Endothelial cell of umbilical vein (primary cell): Measurements from ENCODE around the gene CCDC14. TPM values are rescaled to one million over a fixed set of nuclear protein-coding genes. Genes with fewer than 3 reads are reported as not detected.

Source experiments
- BruUV-seq: library from RNA; stranded (reverse); fragments of 400-500 nt; replicated peaks from 2 replicates; lab custom pipeline; 2021; lab: Mats Ljungman, UMichigan
- CTCF ChIA-PET: fragments of 300-600, 350-600 bp; sonication (Branson Sonifier 250); formaldehyde crosslinking; loops from one replicate; lab custom pipeline; 2021; ENCODE audit warnings: antibody characterized with exemption, inconsistent platforms; lab: Charles Lee
- POLR2A ChIA-PET: fragments of 300-600, 350-600 bp; sonication (Branson Sonifier 250); formaldehyde crosslinking; loops from one replicate; lab custom pipeline; 2021; ENCODE audit warnings: antibody characterized with exemption, inconsistent platforms; lab: Charles Lee
- DNase-seq: peaks from one replicate; pipeline ENCODE4 v3.0.0-alpha.2; 2011; ENCODE audit warnings: low read depth, low spot score
- FAIRE-seq: peaks from 2 replicates; lab custom pipeline; 2011; peaks lifted over from hg19 to GRCh38; lab: Jason Lieb, UNC
- H2AFZ ChIP-seq: 2 replicates; pipeline ENCODE4 v1.6.0; 2012; ENCODE audit warnings: low read depth, low read length, control low read depth, inconsistent platforms
- H3K27ac ChIP-seq: 2 replicates; pipeline ENCODE4 v1.5.1; 2011; ENCODE audit warnings: low read depth, mild to moderate bottlenecking, control low read depth, low read length, moderate library complexity; ENCODE audit not compliant: insufficient read depth
- H3K27me3 ChIP-seq, 2 experiments: 2 replicates each; pipeline versions ENCODE4 v1.6.0 to v1.6.1; 2011; ENCODE audit warnings: low read length in 2 of 2, mixed read lengths in 1 of 2; ENCODE audit not compliant: control insufficient read depth in 2 of 2, insufficient read depth in 2 of 2
- H3K36me3 ChIP-seq, 2 experiments: 2 replicates in 1 of 2; 3 replicates in 1 of 2; pipeline ENCODE4 v1.5.1; 2011; ENCODE audit warnings: low read length in 2 of 2, mild to moderate bottlenecking in 1 of 2, moderate library complexity in 1 of 2; ENCODE audit not compliant: control insufficient read depth in 2 of 2, insufficient read depth in 2 of 2; ENCODE audit errors: extremely low read depth in 1 of 2
- H3K4me1 ChIP-seq: 3 replicates; pipeline ENCODE4 v1.5.1; 2011; ENCODE audit warnings: mild to moderate bottlenecking, low read length; ENCODE audit not compliant: control insufficient read depth, insufficient read depth; ENCODE audit errors: extremely low read depth
- H3K4me2 ChIP-seq: 2 replicates; pipeline ENCODE4 v1.6.1; 2011; ENCODE audit warnings: low read length, control low read depth, mixed read lengths; ENCODE audit not compliant: insufficient read depth
- H3K4me3 ChIP-seq, 3 experiments: fragments of 200-600 bp in 1 of 3; sonication (generic), shearing (Covaris generic) in 1 of 3; replicated peaks in 1 of 3; 2 replicates each; pipeline ENCODE4 v1.5.1; 2011 to 2016; ENCODE audit warnings: control low read depth in 3 of 3, low read length in 3 of 3, mild to moderate bottlenecking in 2 of 3, inconsistent platforms in 1 of 3, low read depth in 1 of 3, moderate library complexity in 1 of 3; ENCODE audit not compliant: insufficient read depth in 1 of 3
- H3K79me2 ChIP-seq: 2 replicates; pipeline ENCODE4 v1.6.0; 2012; ENCODE audit warnings: low read length, inconsistent platforms; ENCODE audit not compliant: control insufficient read depth, insufficient read depth
- H3K9ac ChIP-seq: replicated peaks from 2 replicates; pipeline ENCODE3; 2011; ENCODE audit warnings: low read length, control low read depth; ENCODE audit not compliant: insufficient read depth; ENCODE audit errors: extremely low read depth
- H3K9me1 ChIP-seq: replicated peaks from 3 replicates; pipeline ENCODE4 v1.6.0; 2011; ENCODE audit warnings: mild to moderate bottlenecking, low read length; ENCODE audit not compliant: control insufficient read depth, insufficient read depth; ENCODE audit errors: extremely low read depth
- H3K9me3 ChIP-seq: replicated peaks from 2 replicates; pipeline ENCODE4 v1.5.1; 2012; ENCODE audit warnings: low read length, inconsistent platforms; ENCODE audit not compliant: control insufficient read depth, insufficient read depth
- H4K20me1 ChIP-seq: replicated peaks from 2 replicates; pipeline ENCODE3; 2011; ENCODE audit warnings: mild to moderate bottlenecking, low read length; ENCODE audit not compliant: control insufficient read depth, insufficient read depth; ENCODE audit errors: extremely low read depth
- CTCF ChIP-seq, 2 donors: IDR thresholded peaks; 1 replicate in 1 of 2; 2 replicates in 1 of 2; pipeline ENCODE4 v1.5.1; 2011; ENCODE audit warnings: low read length in 2 of 2, mild to moderate bottlenecking in 2 of 2, moderate library complexity in 2 of 2, control low read depth in 1 of 2, inconsistent platforms in 1 of 2, low read depth in 1 of 2; ENCODE audit not compliant: insufficient read depth in 1 of 2; ENCODE audit errors: extremely low read depth in 1 of 2
- EZH2 ChIP-seq: IDR thresholded peaks from 2 replicates; pipeline ENCODE4 v1.6.1; 2012; ENCODE audit warnings: borderline replicate concordance, low read depth, mild to moderate bottlenecking, moderate library complexity, low read length, inconsistent platforms; ENCODE audit not compliant: severe bottlenecking
- FOS ChIP-seq: IDR thresholded peaks from 2 replicates; pipeline ENCODE4 v1.6.1; 2011; ENCODE audit warnings: mild to moderate bottlenecking, low read length, moderate library complexity, borderline replicate concordance; ENCODE audit not compliant: insufficient read depth
- GATA2 ChIP-seq: IDR thresholded peaks from 2 replicates; pipeline ENCODE4 v1.7.0; 2011; ENCODE audit warnings: low read depth, mild to moderate bottlenecking, moderate library complexity, mixed read lengths, low read length; ENCODE audit not compliant: insufficient read length, insufficient read depth
- JUN ChIP-seq: IDR thresholded peaks from 2 replicates; pipeline ENCODE4 v1.6.1; 2011; ENCODE audit warnings: borderline replicate concordance, low read depth; ENCODE audit not compliant: insufficient read length, insufficient read depth
- MYC ChIP-seq: IDR thresholded peaks from one replicate; pipeline ENCODE4 v1.6.1; 2011; ENCODE audit warnings: mild to moderate bottlenecking, low read depth, low read length
- POLR2A ChIP-seq: IDR thresholded peaks from 2 replicates; pipeline ENCODE4 v1.6.1; 2012; ENCODE audit warnings: low read depth, mild to moderate bottlenecking, control low read depth, low read length
- POLR2AphosphoS5 ChIP-seq: IDR thresholded peaks from 2 replicates; pipeline ENCODE4 v1.6.1; 2012; ENCODE audit warnings: low read depth, mild to moderate bottlenecking, control low read depth, low read length, moderate library complexity; ENCODE audit not compliant: insufficient read depth
- dilution Hi-C: fragments of 300-500 bp; cut with MboI; formaldehyde crosslinking; loops from one replicate; pipeline ENCODE4 v1.15.0; 2019; ENCODE audit warnings: low sequenced_read_pairs; ENCODE audit not compliant: extremely low pct_ligation_motif_present
- intact Hi-C: fragments of 100-400 bp; cut with micrococcal nuclease; formaldehyde crosslinking; loops from one replicate; pipeline ENCODE4 v1.10.0; 2022
- polyA plus RNA-seq, 4 experiments: library from polyadenylated mRNA; depleted of rRNA in 3 of 4; stranded (reverse) in 3 of 4; unstranded in 1 of 4; fragments of >200 nt; gene quantifications; 2 replicates each; pipeline versions ENCODE4 v1.2.1 to v1.2.3, GENCODE V29; 2011 to 2012; ENCODE audit warnings: missing spikeins in 1 of 4
- total RNA-seq: library from RNA; stranded (reverse); gene quantifications from 2 replicates; pipeline ENCODE4 v1.2.3, GENCODE V29; 2021
- TF ChIP-seq, protein P1 (sequence below): IDR thresholded peaks from 2 replicates; pipeline ENCODE4 v1.6.1; 2011; ENCODE audit not compliant: insufficient read depth, insufficient read length

CCDC14 gene
- total and polyA plus RNA-seq, 2 donors (not counting 3 experiments of a cell fraction or from before 2014, with no cell fraction given) = 47.5 to 55.3 TPM

DNA sequence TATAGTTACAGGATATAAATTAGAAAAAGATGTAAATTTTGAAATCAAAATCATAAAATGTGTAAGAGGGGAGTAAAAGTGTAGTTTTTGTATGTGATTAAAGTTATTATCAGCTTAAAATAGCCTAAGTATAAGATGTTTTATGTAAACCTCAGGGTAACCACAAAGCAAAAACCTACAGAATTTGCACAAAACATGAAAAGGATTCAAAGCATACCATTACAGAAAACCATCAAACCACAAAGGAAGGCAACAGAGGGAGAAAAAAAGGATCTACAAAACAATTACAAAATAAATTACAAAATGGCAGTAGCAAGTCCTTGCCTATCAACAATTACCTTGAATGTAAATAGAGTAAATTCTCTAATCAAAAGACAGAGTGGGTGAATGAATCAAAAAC, 40.2 kb downstream of the CCDC14 start:
- Histone ChIP-seq H3K79me2 (no peaks in the 10 kb centered on the region), H4K20me1 (no peaks in the 10 kb centered on the region), H3K9me1 (no peaks in the 10 kb centered on the region), H3K27ac (no peak overlapping the region), H3K9ac (no peak overlapping the region), H3K4me3 (no peak overlapping the region), H2AFZ (no peak overlapping the region), H3K36me3 (peaks cover 0 to 2% of the 10 kb centered on the region in 2 experiments), H3K27me3 (no peaks in the 10 kb centered on the region), H3K4me2 (no peak overlapping the region), H3K9me3 (no peaks in the 10 kb centered on the region), H3K4me1 (no peaks in the 10 kb centered on the region)
- POLR2A ChIA-PET = no interaction called here
- BruUV-seq = no TSS peak
- dilution Hi-C loops = no loop called here
- TF ChIP-seq MYC (no peak), POLR2A (no peak), GATA2 (no peak), CTCF (IDR thresholded peaks at IDR 0.05; ENCODE audit: extremely low read depth in 1 of 2, insufficient read depth in 1 of 2, low read depth in 1 of 2, low read length in 2 of 2) (no peak), POLR2AphosphoS5 (no peak), EZH2 (no peak), FOS (no peak), JUN (no peak)
- TF ChIP-seq, protein P1, sequence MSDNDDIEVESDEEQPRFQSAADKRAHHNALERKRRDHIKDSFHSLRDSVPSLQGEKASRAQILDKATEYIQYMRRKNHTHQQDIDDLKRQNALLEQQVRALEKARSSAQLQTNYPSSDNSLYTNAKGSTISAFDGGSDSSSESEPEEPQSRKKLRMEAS = no peak
- FAIRE-seq (no peak), DNase-seq (no peak)
- CTCF ChIA-PET = no interaction called here
- intact Hi-C loops = no loop called here
